PC-9 (cell line): ENCODE data around the gene SERINC2. TPM values are rescaled to one million over a fixed set of nuclear protein-coding genes. Genes with fewer than 3 reads are reported as not detected.

Experiments
- BruUV-seq: library from RNA; stranded (reverse); fragments of 400-500 nt; replicated peaks from 2 replicates; lab custom pipeline; 2021; lab: Mats Ljungman, UMichigan
- CTCF ChIA-PET: fragments of 300-600 bp; sonication (Branson Sonifier 250); formaldehyde crosslinking; loops from one replicate; lab custom pipeline; 2022; ENCODE audit warnings: antibody characterized with exemption; lab: Charles Lee
- POLR2A ChIA-PET: fragments of 300-600 bp; sonication (Branson Sonifier 250); formaldehyde crosslinking; loops from one replicate; lab custom pipeline; 2022; ENCODE audit warnings: antibody characterized with exemption; ENCODE audit not compliant: unreplicated experiment; lab: Charles Lee
- DNase-seq, 2 experiments: peaks; one replicate each; pipeline versions ENCODE4 v3.0.0 to v3.0.0-alpha.2; 2015 to 2022; ENCODE audit warnings: mixed read lengths in 1 of 2
- H2AFZ ChIP-seq: fragments of 200-600 bp; sonication (generic); 2 replicates; pipeline ENCODE4 v1.8.1; 2017; ENCODE audit warnings: antibody characterized with exemption
- H3F3A ChIP-seq: fragments of 200-600 bp; sonication (generic); 2 replicates; pipeline ENCODE4 v1.8.1; 2017; ENCODE audit warnings: antibody characterized with exemption, mild to moderate bottlenecking, low read depth; ENCODE audit not compliant: insufficient read depth
- H3K27ac ChIP-seq: fragments of 200-600 bp; sonication (generic); 2 replicates; pipeline ENCODE4 v1.6.1; 2016; ENCODE audit warnings: mixed run types
- H3K27me3 ChIP-seq: fragments of 200-600 bp; sonication (generic); 2 replicates; pipeline ENCODE4 v1.6.1; 2016; ENCODE audit warnings: low read depth, mixed run types; ENCODE audit not compliant: insufficient read depth
- H3K36me3 ChIP-seq: fragments of 200-600 bp; sonication (generic); 2 replicates; pipeline ENCODE4 v1.6.1; 2016; ENCODE audit warnings: low read depth, mixed run types
- H3K4me1 ChIP-seq: fragments of 200-600 bp; sonication (generic); replicated peaks from 2 replicates; pipeline ENCODE4 v1.6.1; 2016; ENCODE audit warnings: mixed run types; ENCODE audit not compliant: insufficient read depth
- H3K4me2 ChIP-seq: fragments of 200-600 bp; sonication (generic); 2 replicates; pipeline ENCODE4 v1.6.1; 2017; ENCODE audit warnings: mixed run types
- H3K4me3 ChIP-seq: fragments of 200-600 bp; sonication (generic); 2 replicates; pipeline ENCODE4 v1.6.1; 2016; ENCODE audit warnings: mixed run types
- H3K79me2 ChIP-seq: fragments of 200-600 bp; sonication (generic); 2 replicates; pipeline ENCODE4 v1.6.1; 2017; ENCODE audit warnings: low read depth, mixed run types
- H3K9me2 ChIP-seq: fragments of 200-600 bp; sonication (generic); 2 replicates; pipeline ENCODE4 v1.8.1; 2017; ENCODE audit warnings: mild to moderate bottlenecking; ENCODE audit not compliant: insufficient read depth
- H3K9me3 ChIP-seq: fragments of 200-600 bp; sonication (generic); 2 replicates; pipeline ENCODE4 v1.8.1; 2016; ENCODE audit warnings: low read depth; ENCODE audit not compliant: insufficient read depth
- H4K20me1 ChIP-seq: fragments of 200-600 bp; sonication (generic); 2 replicates; pipeline ENCODE4 v1.8.1; 2017; ENCODE audit not compliant: insufficient read depth
- CTCF ChIP-seq: fragments of 200-600 bp; sonication (generic); conservative IDR thresholded peaks from 2 replicates; pipeline ENCODE4 v1.6.1; 2017; ENCODE audit warnings: mixed run types, antibody characterized with exemption, mild to moderate bottlenecking, moderate library complexity
- EZH2 ChIP-seq: fragments of 200-600 bp; sonication (generic); IDR thresholded peaks from 2 replicates; pipeline ENCODE4 v1.8.0; 2017; ENCODE audit warnings: antibody characterized with exemption, low read depth
- intact Hi-C: fragments of 100-400 bp; cut with micrococcal nuclease; formaldehyde crosslinking; loops from one replicate; pipeline ENCODE4 v1.10.0; 2022; ENCODE audit not compliant: unreplicated experiment
- total RNA-seq: library from RNA; stranded (reverse); gene quantifications from 2 replicates; pipeline ENCODE4 v1.2.3, GENCODE V29; 2021

Gene SERINC2
- total RNA-seq, 1 experiment from 2014 or later = 36.0 TPM

GRCh38 chr1:31393463-31393862 lies 19.6 kb upstream of the SERINC2 start:
- CTCF ChIA-PET = interaction anchor here (0.7 to 2.4 kb wide), 2 partner anchors 24 to 28 kb away, joined by 11 to 12 read pairs; no protein-coding TSS in a partner anchor
- Histone ChIP-seq H3K4me1 (peaks cover 34% of the 10 kb centered on the region), H3K36me3 (no peaks in the 10 kb centered on the region)

GRCh38 chr1:31394584-31395193 lies 18.3 kb upstream of the SERINC2 start:
- H2AFZ ChIP-seq = peak overlapping the region; percentile 71
- no peaks in the 10 kb centered on the region for H3K36me3 ChIP-seq
- H3K27me3 ChIP-seq = no peaks in the 10 kb centered on the region
- ChIA-PET POLR2A (interaction anchor here (0.6 to 0.7 kb wide), 3 partner anchors 11 to 272 kb away, joined by 3 to 7 read pairs (median 5); no protein-coding TSS in a partner anchor), CTCF (interaction anchor here (0.5 to 2.4 kb wide), 7 partner anchors 19 to 676 kb away, joined by 3 to 12 read pairs (median 6); partner anchors contain the start of genes FABP3 and SERINC2)
- peak; percentile 76 to 88 for DNase-seq
- H3K79me2 ChIP-seq = no peaks in the 10 kb centered on the region
- no peak overlapping the region for H3K27ac ChIP-seq
- peaks cover 30% of the 10 kb centered on the region for H3K4me1 ChIP-seq
- TF ChIP-seq CTCF (peak; percentile 78), EZH2 (no peak)
- H3K9me3 ChIP-seq = no peaks in the 10 kb centered on the region
- H4K20me1 ChIP-seq = no peaks in the 10 kb centered on the region
- no TSS peak for BruUV-seq
- H3K4me2 ChIP-seq = peak overlapping the region; percentile 70
- no peaks in the 10 kb centered on the region for H3K9me2 ChIP-seq
- H3F3A ChIP-seq = peaks cover 27% of the 10 kb centered on the region
- intact Hi-C loops = loop anchor here (1.0 kb wide), 4 partner anchors 21 to 395 kb away; partner anchors contain the start of gene FABP3
- peak overlapping the region; percentile 33; the same call in 1 of the 2 replicates for H3K4me3 ChIP-seq

More at GRCh38 chr1:31393463-31393862, 19.6 kb upstream of the SERINC2 start:
- intact Hi-C loops = no loop called here
- POLR2A ChIA-PET = interaction anchor here (0.7 kb wide), 1 partner anchor 310 kb away, joined by 3 read pairs; no protein-coding TSS in a partner anchor
- H4K20me1 ChIP-seq = no peaks in the 10 kb centered on the region
- no peaks in the 10 kb centered on the region for H3K9me2 ChIP-seq
- H3K4me2 ChIP-seq = no peak overlapping the region
- H3F3A ChIP-seq = peaks cover 29% of the 10 kb centered on the region
- no peaks in the 10 kb centered on the region for H3K79me2 ChIP-seq
- BruUV-seq = no TSS peak
- no peak overlapping the region for H3K4me3 ChIP-seq
- no peaks in the 10 kb centered on the region for H3K27me3 ChIP-seq
- TF ChIP-seq CTCF = no peak
- H3K9me3 ChIP-seq = no peaks in the 10 kb centered on the region
- no peak for DNase-seq
- H2AFZ ChIP-seq = no peak overlapping the region
- no peak overlapping the region for H3K27ac ChIP-seq

DNA sequence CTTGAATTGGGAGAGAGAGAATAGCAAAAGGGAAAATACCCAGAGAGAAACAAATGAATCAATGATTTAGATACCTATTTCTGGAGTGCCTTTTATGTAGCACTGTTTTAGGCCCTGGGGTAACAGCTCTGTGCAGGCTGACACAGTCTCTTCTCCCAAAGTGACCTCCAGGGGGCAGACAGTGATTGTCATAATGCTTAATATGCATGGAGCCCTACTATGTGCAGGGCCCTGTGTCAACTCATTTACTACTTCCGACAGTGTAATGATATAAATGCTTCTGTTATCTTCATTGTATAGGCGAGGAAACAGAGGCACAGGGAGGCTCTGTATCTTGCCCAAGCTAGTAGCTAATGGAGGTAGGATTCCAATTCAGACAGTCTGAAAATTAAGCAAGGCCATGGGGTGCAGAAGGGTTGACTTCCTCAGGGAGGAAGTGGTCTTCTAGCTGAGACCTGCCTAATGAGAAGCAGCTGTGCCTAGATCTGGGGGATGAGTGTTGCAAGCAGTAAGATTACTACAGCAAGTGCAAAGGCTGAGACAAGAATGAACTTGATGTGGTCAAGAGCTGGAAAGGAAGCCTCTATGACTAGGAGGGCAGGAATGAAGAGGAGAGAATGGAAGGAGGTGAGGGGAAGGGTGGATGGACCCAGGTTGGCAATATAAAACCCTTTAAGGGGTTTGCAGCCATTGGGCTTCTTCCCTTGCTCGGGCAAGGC lies 16.2 kb upstream of the SERINC2 start:
- no peaks in the 10 kb centered on the region for H3K9me2 ChIP-seq
- H3K79me2 ChIP-seq = no peaks in the 10 kb centered on the region
- no peaks in the 10 kb centered on the region for H3K27me3 ChIP-seq
- H3K36me3 ChIP-seq = no peaks in the 10 kb centered on the region
- TF ChIP-seq EZH2 (no peak), CTCF (peak; percentile 51)
- peaks cover 17% of the 10 kb centered on the region for H3F3A ChIP-seq
- peak overlapping the region; percentile 12; the same call in 1 of the 2 replicates for H3K27ac ChIP-seq
- ChIA-PET POLR2A (interaction anchor here (0.6 kb wide), 1 partner anchor 116 kb away, joined by 3 read pairs; no protein-coding TSS in a partner anchor), CTCF (interaction anchor here (1.1 to 1.4 kb wide), 2 partner anchors 23 to 25 kb away, joined by 4 read pairs; no protein-coding TSS in a partner anchor)
- peaks cover 18% of the 10 kb centered on the region for H3K4me1 ChIP-seq
- H2AFZ ChIP-seq = no peak overlapping the region
- H3K4me3 ChIP-seq = no peak overlapping the region
- intact Hi-C loops = no loop called here
- H3K4me2 ChIP-seq = peak overlapping the region; percentile 36; the same call in 1 of the 2 replicates
- H3K9me3 ChIP-seq = no peaks in the 10 kb centered on the region
- no TSS peak for BruUV-seq
- H4K20me1 ChIP-seq = no peaks in the 10 kb centered on the region
- DNase-seq = no peak
